GM12892 (cell line): Measurements from ENCODE around the gene MROH8.

ENCODE experiments used
- POLR2A ChIP-seq: IDR thresholded peaks from 2 replicates; pipeline ENCODE4 v1.6.1; 2011; ENCODE audit warnings: low read depth, low read length, control low read depth
- POLR2AphosphoS5 ChIP-seq: IDR thresholded peaks from 2 replicates; pipeline ENCODE4 v1.6.1; 2011; ENCODE audit warnings: low read depth, low read length, control low read depth

DNA sequence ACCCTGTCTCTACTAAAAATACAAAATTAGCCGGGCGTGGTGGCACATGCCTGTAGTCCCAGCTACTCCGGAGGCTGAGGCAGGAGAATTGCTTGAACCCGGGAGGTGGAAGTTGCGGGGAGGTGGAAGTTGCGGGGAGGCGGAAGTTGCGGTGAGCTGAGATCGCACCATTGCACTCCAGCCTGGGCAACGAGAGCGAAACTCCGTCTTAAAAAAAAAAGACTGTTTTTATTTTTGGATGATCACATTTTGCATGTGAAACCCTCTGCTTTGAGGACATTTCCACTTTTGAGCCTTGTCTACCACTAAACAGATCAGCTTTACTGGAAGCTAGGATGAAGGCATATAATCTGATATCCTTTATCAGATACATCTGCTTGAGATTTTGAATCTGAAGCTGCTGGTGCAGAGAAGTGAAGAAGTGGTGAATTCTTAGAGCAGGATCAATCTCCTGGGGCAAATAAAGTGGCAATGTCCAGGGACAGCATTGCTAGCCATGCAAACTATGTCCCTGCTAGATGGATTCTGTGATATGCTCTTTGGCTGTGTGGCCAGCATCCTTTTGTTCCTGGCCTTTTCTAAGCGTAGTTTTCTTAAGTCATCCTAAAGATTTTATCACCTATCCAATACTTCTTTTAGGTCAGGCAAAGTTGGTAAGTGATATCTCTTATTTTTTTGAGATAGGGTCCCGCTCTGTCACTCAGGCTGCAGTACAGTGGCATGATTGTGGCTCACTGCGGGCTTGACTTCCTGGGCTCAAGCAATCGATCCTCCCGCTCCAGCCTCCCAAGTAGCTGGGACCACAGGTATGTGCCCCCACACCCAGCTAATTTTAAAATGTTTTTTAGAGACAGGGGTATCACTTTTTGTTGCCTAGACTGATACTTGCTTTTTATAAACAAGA lies 106.8 kb downstream of the MROH8 start:
- TF ChIP-seq POLR2A (no peak), POLR2AphosphoS5 (no peak)
